Liver (tissue), 9 donors: Measurements from ENCODE around the gene PLEKHA6. TPM values are rescaled to one million over a fixed set of nuclear protein-coding genes. Genes with fewer than 3 reads are reported as not detected.
"Not testable (repeated sequence)": the region's sequence is repeated elsewhere in the genome, so short reads cannot be mapped to it uniquely, and the experiment has no call there.

Source experiments
- DNase-seq: peaks from one replicate; pipeline ENCODE4 v3.0.0-alpha.2; 2017; ENCODE audit warnings: low spot score
- H3K27ac ChIP-seq, 2 donors: one replicate each; pipeline ENCODE4 v1.7.0; 2013; ENCODE audit warnings: inconsistent platforms in 2 of 2, low read length in 2 of 2, control low read depth in 1 of 2, low read depth in 1 of 2, mild to moderate bottlenecking in 1 of 2
- H3K27me3 ChIP-seq, 4 donors: one replicate each; pipeline versions ENCODE4 v1.6.1 to v1.7.0; 2013; ENCODE audit warnings: low read length in 3 of 4, inconsistent platforms in 1 of 4, mild to moderate bottlenecking in 1 of 4, moderate library complexity in 1 of 4; ENCODE audit not compliant: control insufficient read depth in 4 of 4, insufficient read depth in 4 of 4
- H3K36me3 ChIP-seq, 4 donors: one replicate each; pipeline versions ENCODE4 v1.6.1 to v1.7.0; 2013; ENCODE audit warnings: low read length in 3 of 4, mild to moderate bottlenecking in 3 of 4, low read depth in 1 of 4, moderate library complexity in 1 of 4; ENCODE audit not compliant: control insufficient read depth in 4 of 4, insufficient read depth in 3 of 4
- H3K4me1 ChIP-seq, 4 donors: one replicate each; pipeline versions ENCODE4 v1.6.1 to v1.7.0; 2013; ENCODE audit warnings: low read length in 3 of 4, mild to moderate bottlenecking in 3 of 4, moderate library complexity in 1 of 4; ENCODE audit not compliant: control insufficient read depth in 4 of 4, insufficient read depth in 4 of 4
- H3K4me3 ChIP-seq, 3 donors: one replicate each; pipeline versions ENCODE4 v1.6.1 to v1.7.0; 2013; ENCODE audit warnings: low read length in 3 of 3, control low read depth in 1 of 3, low read depth in 1 of 3, mild to moderate bottlenecking in 1 of 3
- H3K9ac ChIP-seq, 2 donors: one replicate each; pipeline ENCODE4 v1.7.0; 2013; ENCODE audit warnings: low read length in 2 of 2, mild to moderate bottlenecking in 2 of 2, moderate library complexity in 2 of 2, control low read depth in 1 of 2, low read depth in 1 of 2
- H3K9me3 ChIP-seq, 4 donors: one replicate each; pipeline versions ENCODE4 v1.6.1 to v1.7.0; 2013; ENCODE audit warnings: low read length in 3 of 4; ENCODE audit not compliant: control insufficient read depth in 4 of 4
- EGR1 ChIP-seq, 2 donors: IDR thresholded peaks; 2 replicates each; pipeline ENCODE4 v1.6.1; 2016 to 2018; ENCODE audit warnings: antibody characterized with exemption in 2 of 2, low read depth in 2 of 2
- FOXA1 ChIP-seq: IDR thresholded peaks from 2 replicates; pipeline ENCODE4 v1.6.1; 2016; ENCODE audit warnings: antibody characterized with exemption
- FOXA2 ChIP-seq: IDR thresholded peaks from 2 replicates; pipeline ENCODE4 v1.6.1; 2016; ENCODE audit warnings: antibody characterized with exemption
- GABPA ChIP-seq, 2 donors: IDR thresholded peaks in 1 of 2; conservative IDR thresholded peaks in 1 of 2; 2 replicates each; pipeline ENCODE4 v1.6.1; 2016; ENCODE audit warnings: antibody characterized with exemption in 2 of 2, mild to moderate bottlenecking in 1 of 2, moderate library complexity in 1 of 2
- HNF4A ChIP-seq, 2 donors: conservative IDR thresholded peaks; 2 replicates each; pipeline ENCODE4 v1.6.1; 2016; ENCODE audit warnings: antibody characterized with exemption in 2 of 2, mild to moderate bottlenecking in 2 of 2
- HNF4G ChIP-seq: IDR thresholded peaks from 2 replicates; pipeline ENCODE4 v1.6.1; 2016; ENCODE audit warnings: antibody characterized with exemption
- JUND ChIP-seq, 2 donors: IDR thresholded peaks; 2 replicates each; pipeline ENCODE4 v1.6.1; 2016; ENCODE audit warnings: antibody characterized with exemption in 2 of 2
- MAX ChIP-seq: IDR thresholded peaks from 2 replicates; pipeline ENCODE4 v1.6.1; 2016; ENCODE audit warnings: antibody characterized with exemption
- NR2F2 ChIP-seq: IDR thresholded peaks from 2 replicates; pipeline ENCODE4 v1.6.1; 2016; ENCODE audit warnings: antibody characterized with exemption
- RAD21 ChIP-seq, 2 donors: IDR thresholded peaks; 2 replicates each; pipeline ENCODE4 v1.6.1; 2016; ENCODE audit warnings: antibody characterized with exemption in 2 of 2, mild to moderate bottlenecking in 2 of 2
- REST ChIP-seq: IDR thresholded peaks from 2 replicates; pipeline ENCODE4 v1.6.1; 2016; ENCODE audit warnings: antibody characterized with exemption, mild to moderate bottlenecking
- RXRA ChIP-seq, 2 donors: IDR thresholded peaks; 2 replicates each; pipeline ENCODE4 v1.6.1; 2017 to 2018; ENCODE audit warnings: antibody characterized with exemption in 2 of 2, mild to moderate bottlenecking in 1 of 2
- TAF1 ChIP-seq: conservative IDR thresholded peaks from 2 replicates; pipeline ENCODE4 v1.6.1; 2016; ENCODE audit warnings: antibody characterized with exemption, mild to moderate bottlenecking
- YY1 ChIP-seq: IDR thresholded peaks from 2 replicates; pipeline ENCODE4 v1.6.1; 2016; ENCODE audit warnings: antibody characterized with exemption, mild to moderate bottlenecking
- ZBTB33 ChIP-seq: IDR thresholded peaks from 2 replicates; pipeline ENCODE4 v1.6.1; 2016; ENCODE audit warnings: antibody characterized with exemption
- WGBS: extraction: QIAGEN DNeasy Blood & Tissue Kit; methylation state at CpG from one replicate; pipeline ENCODE4 v1.1.7; 2013; 5-methylcytosine and 5-hydroxymethylcytosine counted together
- polyA plus RNA-seq, 2 donors: library from polyadenylated mRNA; stranded (reverse) in 1 of 2; unstranded in 1 of 2; fragments of 200-250 nt in 1 of 2; fragments of >200 nt in 1 of 2; fragmentation: Nextera tagmentation in 1 of 2; extraction: Ambion mirVana in 1 of 2; gene quantifications; one replicate each; pipeline versions ENCODE4 v1.2.1 to v1.2.3, GENCODE V29; 2013 to 2015
- total RNA-seq, 2 donors: library from RNA; depleted of rRNA; stranded (reverse); fragments of >200 nt; gene quantifications; one replicate each; pipeline ENCODE4 v1.2.3, GENCODE V29; 2014
- donor health status: healthy.
- donor health status: healthy.
- donor health status: healthy.
- donor health status: healthy.
- donor health status: healthy.

Gene PLEKHA6
- total and polyA plus RNA-seq, 4 donors, result 5.3 to 12.8 (median 7.6) TPM

- TF ChIP-seq MAX (no peak), TAF1 (no peak), NR2F2 (no peak)
Measured at GRCh38 chr1:204240233-204240632, 119.5 kb downstream of the PLEKHA6 start (continued).

- H3K4me3 ChIP-seq, H3K9me3 ChIP-seq, DNase-seq, H3K4me1 ChIP-seq, H3K9ac ChIP-seq, H3K27ac ChIP-seq, H3K27me3 ChIP-seq: not testable (repeated sequence)
- peaks cover 0 to 42% (median 18%) of the 10 kb centered on the region in 4 donors for H3K36me3 ChIP-seq
- WGBS, result 43% methylated on average over 3 of the region's 3 CpGs
Measured at GRCh38 chr1:204239401-204239800, 120.3 kb downstream of the PLEKHA6 start.

- not testable (repeated sequence) for H3K9me3 ChIP-seq, DNase-seq, H3K4me3 ChIP-seq, H3K27me3 ChIP-seq, H3K4me1 ChIP-seq, H3K9ac ChIP-seq, H3K27ac ChIP-seq
- 94% methylated on average over 2 of the region's 2 CpGs for WGBS
- peaks cover 0 to 44% (median 22%) of the 10 kb centered on the region in 4 donors for H3K36me3 ChIP-seq
Measured at GRCh38 chr1:204238520-204238919, 121.2 kb downstream of the PLEKHA6 start.

GRCh38 chr1:204237515-204237914 lies 122.2 kb downstream of the PLEKHA6 start:
- not testable (repeated sequence) for H3K9ac ChIP-seq, H3K4me1 ChIP-seq, H3K4me3 ChIP-seq, H3K27ac ChIP-seq, H3K27me3 ChIP-seq, H3K9me3 ChIP-seq, DNase-seq
- WGBS, result 96% methylated on average over 1 of the region's 1 CpG
- peaks cover 0 to 44% (median 20%) of the 10 kb centered on the region in 4 donors for H3K36me3 ChIP-seq

- H3K36me3 ChIP-seq, result peaks cover 3 to 51% (median 34%) of the 10 kb centered on the region in 4 donors
- no peak for TF ChIP-seq MAX
- TF ChIP-seq TAF1, result no peak
- no peak for TF ChIP-seq RAD21 (IDR thresholded peaks at IDR 0.05)
- no peak for TF ChIP-seq YY1
- TF ChIP-seq GABPA (IDR thresholded peaks at IDR 0.05 in 1 of 2, conservative IDR thresholded peaks at IDR 0.05 in 1 of 2), result no peak
- no peak for TF ChIP-seq ZBTB33
- TF ChIP-seq FOXA2, result no peak
- no peak for TF ChIP-seq JUND (IDR thresholded peaks at IDR 0.05)
- TF ChIP-seq EGR1 (IDR thresholded peaks at IDR 0.05; ENCODE audit: low read depth in 2 of 2), result no peak
- no peak for TF ChIP-seq HNF4A (conservative IDR thresholded peaks at IDR 0.05)
- no peak for TF ChIP-seq NR2F2
- no peak for TF ChIP-seq FOXA1
- no peak for TF ChIP-seq RXRA (IDR thresholded peaks at IDR 0.05)
- no peak for TF ChIP-seq HNF4G
- no peak for TF ChIP-seq REST
Measured at GRCh38 chr1:204232526-204232925, 127.2 kb downstream of the PLEKHA6 start.

More at GRCh38 chr1:204232526-204232925, 127.2 kb downstream of the PLEKHA6 start:
- Histone ChIP-seq H3K4me1 (peaks cover 0 to 7% (median 3%) of the 10 kb centered on the region in 4 donors), H3K27ac (no peak overlapping the region), H3K27me3 (no peaks in the 10 kb centered on the region), H3K9me3 (no peaks in the 10 kb centered on the region), H3K4me3 (no peak overlapping the region), H3K9ac (no peak overlapping the region)
- no peak for DNase-seq
